Gastroesophageal sphincter (tissue), 3 donors: ENCODE measurements around the gene PRKAG2.

Experiments used
- CTCF ChIP-seq, 4 experiments: fragments of 200-600 bp in 2 of 4; fragments of 450-650 bp in 2 of 4; sonication (generic) in 1 of 4; IDR thresholded peaks; one replicate each; pipeline ENCODE4 v1.5.1; 2017 to 2019; ENCODE audit warnings: antibody characterized with exemption in 4 of 4, mild to moderate bottlenecking in 2 of 4, moderate library complexity in 2 of 4
- EP300 ChIP-seq: sonication (generic); formaldehyde crosslinking; IDR thresholded peaks from one replicate; pipeline ENCODE4 v1.6.1; 2017; ENCODE audit warnings: antibody characterized with exemption, mild to moderate bottlenecking
- POLR2A ChIP-seq, 2 donors: fragments of 450-650 bp; IDR thresholded peaks; one replicate each; pipeline ENCODE4 v1.6.1; 2017; ENCODE audit warnings: antibody characterized with exemption in 2 of 2, mild to moderate bottlenecking in 2 of 2, moderate library complexity in 1 of 2
- POLR2AphosphoS5 ChIP-seq: sonication (generic); formaldehyde crosslinking; IDR thresholded peaks from one replicate; pipeline ENCODE4 v1.6.1; 2017; ENCODE audit warnings: antibody characterized with exemption

DNA sequence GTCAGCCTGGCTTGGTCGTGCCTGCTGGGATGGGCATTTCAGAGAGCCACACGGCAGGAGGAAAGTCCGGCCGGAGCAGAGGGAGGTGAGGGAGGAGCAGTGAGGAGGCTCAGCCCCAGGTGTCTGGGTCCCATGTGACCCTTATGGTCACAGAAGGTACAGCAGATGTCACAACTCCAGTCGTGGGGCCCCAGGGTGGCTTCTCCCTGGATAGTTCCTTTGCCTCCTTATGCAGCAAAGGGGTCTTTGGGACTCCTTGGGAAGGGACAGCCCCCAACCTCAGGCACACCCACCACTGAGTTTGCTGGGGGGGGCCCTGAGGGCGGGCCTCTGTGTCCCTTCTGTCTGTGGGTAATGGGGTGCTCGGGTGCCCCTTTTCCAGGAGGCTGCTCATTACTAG lies 19.6 kb upstream of the PRKAG2 start:
- TF ChIP-seq CTCF (IDR thresholded peaks at IDR 0.05) (no peak), POLR2A (IDR thresholded peaks at IDR 0.05) (no peak), EP300 (no peak), POLR2AphosphoS5 (no peak)
